HEK293T (cell line): ENCODE data around the gene AGAP2.

Experiments
- CTCF ChIA-PET: fragments of 350-600 bp; formaldehyde crosslinking; extraction: SDS; loops from one replicate; lab custom pipeline; 2021; ENCODE audit warnings: antibody characterized with exemption, inconsistent platforms; lab: Yijun Ruan, JAX
- POLR2A ChIA-PET: fragments of 350-600 bp; formaldehyde crosslinking; extraction: SDS; loops from one replicate; lab custom pipeline; 2020; ENCODE audit warnings: antibody characterized with exemption, inconsistent platforms; lab: Yijun Ruan, JAX
- DNase-seq: peaks from one replicate; pipeline ENCODE4 v3.0.0; 2012; ENCODE audit warnings: mixed read lengths; ENCODE audit errors: extremely low spot score
- ARNT ChIP-seq: fragments of 450-650 bp; IDR thresholded peaks from 2 replicates; pipeline ENCODE4 v1.6.1; 2017; ENCODE audit warnings: mild to moderate bottlenecking
- BHLHE40 ChIP-seq: fragments of 450-650 bp; IDR thresholded peaks from 2 replicates; pipeline ENCODE4 v1.6.1; 2016; ENCODE audit warnings: mild to moderate bottlenecking, moderate library complexity, borderline replicate concordance
- CTBP1 ChIP-seq: fragments of 450-650 bp; IDR thresholded peaks from 2 replicates; pipeline ENCODE4 v1.6.1; 2016; ENCODE audit warnings: borderline replicate concordance
- ELF4 ChIP-seq: fragments of 450-650 bp; IDR thresholded peaks from 2 replicates; pipeline ENCODE4 v1.6.1; 2017; ENCODE audit warnings: antibody characterized with exemption
- FOXA1 ChIP-seq: fragments of 450-650 bp; IDR thresholded peaks from 2 replicates; pipeline ENCODE4 v1.6.1; 2016; ENCODE audit warnings: mild to moderate bottlenecking
- FOXK2 ChIP-seq: fragments of 450-650 bp; IDR thresholded peaks from 2 replicates; pipeline ENCODE4 v1.6.1; 2016; ENCODE audit warnings: mild to moderate bottlenecking
- FOXM1 ChIP-seq: fragments of 450-650 bp; IDR thresholded peaks from 2 replicates; pipeline ENCODE4 v1.6.1; 2017; ENCODE audit warnings: mild to moderate bottlenecking, borderline replicate concordance
- HDGF ChIP-seq: fragments of 450-650 bp; IDR thresholded peaks from 2 replicates; pipeline ENCODE4 v1.6.1; 2017; ENCODE audit warnings: antibody characterized with exemption, borderline replicate concordance
- L3MBTL2 ChIP-seq: fragments of 450-650 bp; conservative IDR thresholded peaks from 2 replicates; pipeline ENCODE4 v1.6.1; 2016; ENCODE audit warnings: mild to moderate bottlenecking
- LEF1 ChIP-seq: fragments of 450-650 bp; IDR thresholded peaks from 2 replicates; pipeline ENCODE4 v1.6.1; 2017; ENCODE audit warnings: mild to moderate bottlenecking, borderline replicate concordance
- NFRKB ChIP-seq: fragments of 450-650 bp; IDR thresholded peaks from 2 replicates; pipeline ENCODE4 v1.6.1; 2016; ENCODE audit warnings: mild to moderate bottlenecking, moderate library complexity
- SP1 ChIP-seq: fragments of 450-650 bp; IDR thresholded peaks from 2 replicates; pipeline ENCODE4 v1.6.1; 2017
- SUZ12 ChIP-seq: fragments of 450-650 bp; IDR thresholded peaks from 2 replicates; pipeline ENCODE4 v1.6.1; 2016; ENCODE audit warnings: mild to moderate bottlenecking
- TARDBP ChIP-seq: fragments of 450-650 bp; IDR thresholded peaks from 2 replicates; pipeline ENCODE4 v1.6.1; 2016
- ZNF384 ChIP-seq: fragments of 450-650 bp; IDR thresholded peaks from 2 replicates; pipeline ENCODE4 v1.6.1; 2016
- TF ChIP-seq, protein P1 (sequence below): fragments of 450-650 bp; IDR thresholded peaks from 2 replicates; pipeline ENCODE4 v1.6.1; 2016

The AGAP2 gene

DNA sequence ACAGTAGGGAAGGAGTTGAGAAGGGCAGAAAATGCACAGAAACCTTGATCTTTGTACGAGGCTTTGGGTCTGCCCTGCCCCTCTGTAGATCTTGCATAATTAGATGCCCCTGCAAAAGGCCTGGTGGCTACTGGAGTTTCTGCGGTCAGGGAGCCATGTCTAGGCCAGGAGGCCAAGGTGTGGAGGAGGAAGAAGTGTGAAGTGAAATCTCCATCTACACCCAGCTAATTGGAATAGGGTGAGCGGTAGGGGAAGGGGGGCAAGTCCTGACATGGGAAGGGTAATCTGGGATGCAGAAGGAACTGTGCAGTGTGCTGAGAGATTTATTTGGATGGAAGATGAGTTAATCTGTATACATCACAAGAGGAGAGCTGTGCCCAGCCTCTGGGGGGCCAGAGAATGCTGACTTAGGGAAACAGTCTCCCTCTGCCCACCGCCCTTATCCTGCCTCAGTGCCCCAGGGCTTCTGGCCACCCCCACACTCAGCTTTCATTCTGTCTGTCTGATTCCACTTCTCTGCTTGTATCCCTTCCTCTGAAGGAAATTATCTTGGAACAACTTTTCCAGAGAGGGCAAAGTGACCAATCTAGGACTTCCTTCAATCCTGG, 23.0 kb upstream of the AGAP2 start:
- no peak for DNase-seq
- CTCF ChIA-PET, result no interaction called here
- POLR2A ChIA-PET, result interaction anchor here (3.6 kb wide), 1 partner anchor 11 kb away, joined by 17 read pairs; the partner anchor contains the start of genes EEF1AKMT3 and METTL1
- TF ChIP-seq FOXK2, result no peak
- TF ChIP-seq ZNF384, result no peak
- no peak for TF ChIP-seq HDGF
- no peak for TF ChIP-seq FOXA1
- TF ChIP-seq SUZ12, result no peak
- no peak for TF ChIP-seq FOXM1
- no peak for TF ChIP-seq NFRKB
- TF ChIP-seq, protein P1, sequence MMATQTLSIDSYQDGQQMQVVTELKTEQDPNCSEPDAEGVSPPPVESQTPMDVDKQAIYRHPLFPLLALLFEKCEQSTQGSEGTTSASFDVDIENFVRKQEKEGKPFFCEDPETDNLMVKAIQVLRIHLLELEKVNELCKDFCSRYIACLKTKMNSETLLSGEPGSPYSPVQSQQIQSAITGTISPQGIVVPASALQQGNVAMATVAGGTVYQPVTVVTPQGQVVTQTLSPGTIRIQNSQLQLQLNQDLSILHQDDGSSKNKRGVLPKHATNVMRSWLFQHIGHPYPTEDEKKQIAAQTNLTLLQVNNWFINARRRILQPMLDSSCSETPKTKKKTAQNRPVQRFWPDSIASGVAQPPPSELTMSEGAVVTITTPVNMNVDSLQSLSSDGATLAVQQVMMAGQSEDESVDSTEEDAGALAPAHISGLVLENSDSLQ, result no peak
- TF ChIP-seq TARDBP, result no peak
- TF ChIP-seq L3MBTL2, result no peak

DNA sequence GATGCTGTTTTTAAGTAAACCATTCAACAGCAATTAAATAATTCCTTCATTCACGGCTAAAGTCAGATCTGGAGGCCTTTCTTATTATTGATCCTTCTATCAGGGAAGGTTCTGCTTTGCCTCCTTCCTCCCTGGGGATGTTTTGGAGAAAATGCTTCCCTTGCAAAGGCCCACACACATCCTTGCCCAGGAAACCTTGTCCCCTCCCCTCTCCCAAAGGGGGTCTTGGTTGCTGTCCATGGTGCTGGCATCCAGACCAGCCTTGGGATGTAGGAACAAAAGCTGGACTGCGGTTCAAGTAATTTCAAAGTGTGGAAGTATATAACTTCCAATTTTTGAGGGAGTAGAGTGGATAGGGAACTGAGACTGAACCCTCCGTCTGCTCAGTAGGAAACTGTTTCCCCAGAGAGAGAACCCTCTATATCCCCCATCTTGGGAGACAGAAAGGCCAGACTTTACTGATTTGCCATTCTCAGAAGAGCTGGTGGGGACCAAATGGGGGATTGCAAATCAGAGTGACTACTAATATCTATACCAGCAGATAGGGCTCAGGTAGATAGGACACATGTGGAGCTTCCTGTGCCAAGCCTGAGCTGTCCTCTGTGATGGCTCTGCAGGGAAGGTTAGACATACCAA, 21.9 kb upstream of the AGAP2 start:
- TF ChIP-seq, protein P1, result no peak
- TF ChIP-seq L3MBTL2 (no peak), ARNT (no peak), ZNF384 (no peak), TARDBP (no peak), NFRKB (no peak), HDGF (no peak)
- CTCF ChIA-PET, result interaction anchor here (2.0 kb wide), 1 partner anchor 8 kb away, joined by 8 read pairs; the partner anchor contains the start of gene CYP27B1
- POLR2A ChIA-PET, result interaction anchor here (2.1 to 3.6 kb wide), 2 partner anchors 12 to 23 kb away, joined by 6 to 17 read pairs; partner anchors contain the start of genes EEF1AKMT3, METTL1 and TSFM
- DNase-seq, result no peak

DNA sequence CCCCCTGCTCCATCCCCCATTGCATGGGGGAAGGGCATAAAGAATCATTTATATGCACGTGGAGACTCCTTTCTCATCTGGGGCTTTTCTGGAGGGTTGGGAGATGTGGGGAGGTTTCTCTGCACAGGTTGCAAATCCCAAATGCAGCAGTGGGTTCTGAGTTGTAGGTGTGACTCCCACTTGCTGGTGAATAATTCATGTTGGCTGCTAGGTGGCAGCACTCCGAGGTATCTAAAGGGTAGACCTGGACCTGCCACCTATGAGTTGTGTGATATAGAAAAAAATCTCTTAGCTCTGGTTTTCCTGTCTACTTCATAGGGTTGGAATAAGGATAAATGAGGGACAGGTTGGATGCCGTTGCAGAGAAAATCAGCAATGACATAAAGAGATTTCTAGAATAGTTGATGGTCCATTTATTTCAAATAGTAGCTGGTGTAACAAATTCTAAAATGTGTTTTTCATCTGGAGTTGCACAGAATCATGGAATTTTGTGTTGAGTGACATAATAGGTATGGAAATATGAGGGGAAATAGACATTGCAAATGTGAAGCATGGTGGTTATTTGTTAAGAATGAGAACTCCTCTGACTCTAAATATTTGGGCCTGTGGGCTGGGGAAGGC, 20.9 kb upstream of the AGAP2 start:
- POLR2A ChIA-PET, result interaction anchor here (1.2 to 3.6 kb wide), 4 partner anchors 8 to 24 kb away, joined by 3 to 17 read pairs (median 7); partner anchors contain the start of genes CYP27B1, EEF1AKMT3, METTL1 and TSFM
- CTCF ChIA-PET, result interaction anchor here (0.6 to 2.0 kb wide), 7 partner anchors 9 to 146 kb away, joined by 3 to 8 read pairs (median 3); partner anchors contain the start of genes CYP27B1, EEF1AKMT3, METTL1 and TSFM
- no peak for DNase-seq
- no peak for TF ChIP-seq HDGF
- TF ChIP-seq, protein P1, result no peak
- no peak for TF ChIP-seq FOXK2
- TF ChIP-seq BHLHE40, result no peak
- no peak for TF ChIP-seq FOXM1
- TF ChIP-seq NFRKB, result no peak
- TF ChIP-seq ARNT, result no peak
- TF ChIP-seq ZNF384, result no peak
- no peak for TF ChIP-seq CTBP1
- no peak for TF ChIP-seq FOXA1
- no peak for TF ChIP-seq TARDBP
- TF ChIP-seq SP1, result no peak
- no peak for TF ChIP-seq LEF1

DNA sequence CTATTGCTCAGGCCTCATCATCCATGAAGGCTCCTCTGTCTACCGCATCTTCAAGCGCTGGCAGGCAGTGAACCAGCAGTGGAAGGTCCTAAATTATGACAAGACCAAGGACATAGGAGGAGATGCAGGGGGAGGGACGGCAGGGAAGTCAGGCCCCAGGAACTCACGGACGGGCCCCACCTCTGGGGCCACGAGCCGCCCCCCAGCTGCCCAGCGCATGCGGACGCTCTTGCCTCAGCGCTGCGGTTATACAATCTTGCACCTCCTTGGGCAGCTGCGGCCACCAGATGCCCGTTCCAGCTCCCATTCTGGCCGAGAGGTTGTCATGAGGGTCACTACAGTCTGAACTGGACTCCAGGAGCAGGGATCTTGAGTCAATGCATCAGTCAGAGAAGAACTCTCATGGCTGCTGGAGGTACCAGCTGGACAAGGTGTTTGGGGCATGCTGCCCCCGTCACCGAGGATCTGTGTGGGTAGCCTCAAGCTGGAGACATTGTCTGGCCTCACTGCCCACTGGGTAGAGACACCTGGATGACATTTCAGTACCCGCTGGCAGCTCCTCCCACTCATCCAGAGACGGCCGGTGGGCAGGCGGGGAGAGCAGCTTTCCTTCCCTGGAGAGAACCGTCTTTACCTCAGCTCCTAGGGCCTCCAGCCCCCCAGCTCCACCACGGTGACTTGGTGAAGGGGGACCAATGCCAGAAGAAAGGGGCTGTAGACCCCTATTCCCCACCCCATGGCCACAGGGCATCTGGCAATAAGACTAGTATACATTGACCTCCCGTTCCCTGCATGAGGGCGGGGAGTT, 20.2 kb upstream of the AGAP2 start:
- POLR2A ChIA-PET, result interaction anchor here (1.2 to 3.6 kb wide), 4 partner anchors 9 to 24 kb away, joined by 3 to 17 read pairs (median 7); partner anchors contain the start of genes CYP27B1, EEF1AKMT3, METTL1 and TSFM
- no peak for DNase-seq
- CTCF ChIA-PET, result interaction anchor here (1.2 to 2.0 kb wide), 3 partner anchors 9 to 19 kb away, joined by 3 to 8 read pairs (median 4); partner anchors contain the start of genes CYP27B1, EEF1AKMT3 and METTL1
- TF ChIP-seq CTBP1, result no peak
- no peak for TF ChIP-seq TARDBP
- no peak for TF ChIP-seq SUZ12
- TF ChIP-seq, protein P1, result no peak
- TF ChIP-seq FOXA1, result no peak
- TF ChIP-seq FOXM1, result no peak
- TF ChIP-seq SP1, result no peak
- TF ChIP-seq LEF1, result no peak
- TF ChIP-seq HDGF, result no peak
- no peak for TF ChIP-seq NFRKB
- no peak for TF ChIP-seq FOXK2
- no peak for TF ChIP-seq ELF4
